Testis (tissue), 2 donors: ENCODE data around the gene NR4A1.

Experiments used
- CTCF ChIP-seq, 3 experiments: fragments of 450-650 bp in 2 of 3; fragments of 200-600 bp in 1 of 3; sonication (generic) in 1 of 3; IDR thresholded peaks; one replicate each; pipeline ENCODE4 v1.5.1; 2016 to 2019; ENCODE audit warnings: antibody characterized with exemption in 3 of 3, mild to moderate bottlenecking in 2 of 3, moderate library complexity in 1 of 3
- POLR2A ChIP-seq: fragments of 450-650 bp; IDR thresholded peaks from one replicate; pipeline ENCODE4 v1.6.1; 2017; ENCODE audit warnings: antibody characterized with exemption, mild to moderate bottlenecking, moderate library complexity

- TF ChIP-seq POLR2A (no peak), CTCF (IDR thresholded peaks at IDR 0.05) (no peak)
These were observed 1.0 kb upstream of the NR4A1 start for GRCh38 chr12:52050116-52050757.
